Uterus (tissue), 4 donors: Measurements from ENCODE around the gene BTBD6. TPM values are rescaled to one million over a fixed set of nuclear protein-coding genes. Genes with fewer than 3 reads are reported as not detected.

Experiments
- DNase-seq, 2 donors: peaks; one replicate each; pipeline ENCODE4 v3.0.0-alpha.2; 2019 to 2020
- H3K27ac ChIP-seq, 2 donors: fragments of 200-600 bp; sonication (generic); 1 replicate in 1 of 2; 2 replicates in 1 of 2; pipeline ENCODE4 v1.5.1; 2016 to 2018
- H3K27me3 ChIP-seq, 2 donors: fragments of 200-600 bp; sonication (generic); one replicate each; pipeline ENCODE4 v1.5.1; 2018 to 2019; ENCODE audit warnings: control low read depth in 1 of 2
- H3K36me3 ChIP-seq, 2 donors: fragments of 200-600 bp; sonication (generic); one replicate each; pipeline ENCODE4 v1.5.1; 2019; ENCODE audit warnings: control low read depth in 1 of 2
- H3K4me1 ChIP-seq, 2 donors: fragments of 200-600 bp; sonication (generic); one replicate each; pipeline ENCODE4 v1.5.1; 2018 to 2019; ENCODE audit warnings: control low read depth in 1 of 2
- H3K4me3 ChIP-seq, 2 donors: fragments of 200-600 bp; sonication (generic); 1 replicate in 1 of 2; 2 replicates in 1 of 2; pipeline ENCODE4 v1.5.1; 2018 to 2019; ENCODE audit warnings: mild to moderate bottlenecking in 1 of 2
- H3K9me3 ChIP-seq, 2 donors: fragments of 200-600 bp; sonication (generic); one replicate each; pipeline ENCODE4 v1.5.1; 2019; ENCODE audit warnings: control low read depth in 1 of 2
- POLR2A ChIP-seq, 2 donors: fragments of 450-650 bp; IDR thresholded peaks; one replicate each; pipeline ENCODE4 v1.6.1; 2016; ENCODE audit warnings: antibody characterized with exemption in 2 of 2, mild to moderate bottlenecking in 1 of 2, moderate library complexity in 1 of 2
- intact Hi-C: fragments of 100-400 bp; cut with DNase I; formaldehyde crosslinking; loops from one replicate; pipeline ENCODE4 v1.15.1; 2023; ENCODE audit warnings: low total_unique reads
- total RNA-seq, 4 donors: library from RNA; depleted of rRNA in 3 of 4; stranded (reverse); fragments of >200 nt in 3 of 4; gene quantifications; one replicate each; pipeline versions ENCODE4 v1.1.0 to v1.2.4, GENCODE V29; 2014 to 2023
- TF ChIP-seq, protein P1 (sequence below), 4 experiments: fragments of 200-600 bp in 2 of 4; fragments of 450-650 bp in 2 of 4; sonication (generic) in 2 of 4; IDR thresholded peaks; one replicate each; pipeline ENCODE4 v1.5.1; 2016 to 2019; ENCODE audit warnings: antibody characterized with exemption in 4 of 4, mild to moderate bottlenecking in 2 of 4, moderate library complexity in 1 of 4
- donor health status: DM: yes; HTN: yes; CAD: no.

The BTBD6 gene
- total RNA-seq, 4 donors from 2014 or later = 12.8 to 41.9 (median 27.9) TPM

DNA sequence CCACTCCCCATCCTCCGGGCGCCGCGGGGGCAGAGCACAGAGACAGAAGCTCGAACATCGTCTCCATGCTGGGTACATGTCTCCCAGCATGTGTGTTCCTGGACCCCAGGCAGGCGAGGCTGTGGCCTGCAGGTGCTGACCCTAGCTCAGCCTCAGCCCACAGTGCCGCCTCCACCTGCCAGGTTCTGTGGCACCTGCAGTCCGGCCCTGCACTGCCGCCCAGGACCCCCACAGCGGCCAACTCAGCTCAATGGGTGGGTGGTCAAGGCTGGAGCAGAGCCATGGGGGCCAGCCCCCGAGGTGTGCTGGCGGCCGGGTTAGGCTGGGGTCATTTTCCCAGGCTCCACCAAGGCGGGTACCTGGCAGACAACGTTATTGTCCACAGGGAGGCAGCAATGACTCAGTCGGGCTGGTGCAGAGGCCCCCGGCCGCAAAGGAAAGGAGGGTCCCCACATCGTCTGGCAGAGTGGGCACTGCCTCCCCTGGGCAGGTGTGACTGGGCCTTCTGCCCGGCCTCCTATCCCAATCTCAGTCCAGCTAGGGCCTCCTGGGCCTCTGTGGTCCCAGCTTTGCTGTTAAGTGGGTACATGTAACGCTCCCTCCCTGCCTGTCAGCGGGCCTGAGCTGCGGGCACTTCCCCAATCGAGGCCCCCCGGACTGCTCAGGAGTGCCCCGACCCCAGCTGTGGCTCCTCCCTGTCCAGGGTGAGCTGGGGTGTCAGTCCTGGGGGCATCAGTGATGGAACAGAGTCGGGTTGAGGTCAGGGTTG is 47.0 kb upstream of the BTBD6 start:
- TF ChIP-seq, protein P1, sequence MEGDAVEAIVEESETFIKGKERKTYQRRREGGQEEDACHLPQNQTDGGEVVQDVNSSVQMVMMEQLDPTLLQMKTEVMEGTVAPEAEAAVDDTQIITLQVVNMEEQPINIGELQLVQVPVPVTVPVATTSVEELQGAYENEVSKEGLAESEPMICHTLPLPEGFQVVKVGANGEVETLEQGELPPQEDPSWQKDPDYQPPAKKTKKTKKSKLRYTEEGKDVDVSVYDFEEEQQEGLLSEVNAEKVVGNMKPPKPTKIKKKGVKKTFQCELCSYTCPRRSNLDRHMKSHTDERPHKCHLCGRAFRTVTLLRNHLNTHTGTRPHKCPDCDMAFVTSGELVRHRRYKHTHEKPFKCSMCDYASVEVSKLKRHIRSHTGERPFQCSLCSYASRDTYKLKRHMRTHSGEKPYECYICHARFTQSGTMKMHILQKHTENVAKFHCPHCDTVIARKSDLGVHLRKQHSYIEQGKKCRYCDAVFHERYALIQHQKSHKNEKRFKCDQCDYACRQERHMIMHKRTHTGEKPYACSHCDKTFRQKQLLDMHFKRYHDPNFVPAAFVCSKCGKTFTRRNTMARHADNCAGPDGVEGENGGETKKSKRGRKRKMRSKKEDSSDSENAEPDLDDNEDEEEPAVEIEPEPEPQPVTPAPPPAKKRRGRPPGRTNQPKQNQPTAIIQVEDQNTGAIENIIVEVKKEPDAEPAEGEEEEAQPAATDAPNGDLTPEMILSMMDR (IDR thresholded peaks at IDR 0.05) = no peak
- TF ChIP-seq POLR2A (IDR thresholded peaks at IDR 0.05) = no peak
- Histone ChIP-seq H3K27me3 (peaks cover 0 to 14% of the 10 kb centered on the region in 2 donors), H3K36me3 (no peaks in the 10 kb centered on the region), H3K9me3 (no peaks in the 10 kb centered on the region), H3K4me3 (no peak overlapping the region), H3K4me1 (peaks cover 0 to 8% of the 10 kb centered on the region in 2 donors), H3K27ac (peak overlapping the region in 1 of 2 donors; percentile 24)
- DNase-seq = no peak
- intact Hi-C loops = loop anchor here (5.0 kb wide), 1 partner anchor 151 kb away; no protein-coding TSS in a partner anchor

DNA sequence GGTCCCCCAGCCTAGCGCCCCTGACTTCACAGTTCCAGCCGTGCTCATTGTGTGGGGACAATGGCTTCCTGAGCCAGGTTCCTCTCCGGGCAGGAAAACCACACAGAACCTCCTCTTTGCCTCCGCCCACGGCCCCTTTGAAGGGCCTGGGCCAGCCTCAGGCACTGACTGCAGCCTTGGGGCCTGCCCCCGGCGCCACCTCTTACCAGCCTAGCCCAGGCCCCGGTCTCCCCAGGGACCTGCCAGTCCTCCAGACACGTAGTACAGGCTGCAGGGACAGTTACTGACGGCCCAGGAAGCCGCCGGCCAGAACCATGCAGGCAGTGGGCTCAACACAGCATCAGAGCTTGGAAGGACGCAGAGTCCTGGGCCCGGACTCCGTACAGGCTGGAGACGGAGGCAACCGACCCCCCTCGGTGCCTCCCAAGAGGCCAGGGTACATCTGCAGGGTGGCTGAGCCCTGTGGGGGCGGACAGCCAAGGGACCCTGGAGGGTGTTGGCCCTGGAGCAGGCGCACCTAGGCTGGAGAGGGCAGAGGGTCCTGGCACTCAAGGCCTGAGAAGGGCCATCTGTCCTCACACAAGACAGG is 46.3 kb upstream of the BTBD6 start:
- intact Hi-C loops = loop anchor here (5.0 kb wide), 1 partner anchor 150 kb away; no protein-coding TSS in a partner anchor
- Histone ChIP-seq H3K27me3 (peaks cover 0 to 12% of the 10 kb centered on the region in 2 donors), H3K27ac (peak overlapping the region in 1 of 2 donors; percentile 24), H3K4me1 (peaks cover 0 to 8% of the 10 kb centered on the region in 2 donors), H3K4me3 (no peak overlapping the region), H3K36me3 (no peaks in the 10 kb centered on the region), H3K9me3 (no peaks in the 10 kb centered on the region)
- TF ChIP-seq, protein P1 (IDR thresholded peaks at IDR 0.05) = no peak
- no peak for TF ChIP-seq POLR2A (IDR thresholded peaks at IDR 0.05)
- no peak for DNase-seq

DNA sequence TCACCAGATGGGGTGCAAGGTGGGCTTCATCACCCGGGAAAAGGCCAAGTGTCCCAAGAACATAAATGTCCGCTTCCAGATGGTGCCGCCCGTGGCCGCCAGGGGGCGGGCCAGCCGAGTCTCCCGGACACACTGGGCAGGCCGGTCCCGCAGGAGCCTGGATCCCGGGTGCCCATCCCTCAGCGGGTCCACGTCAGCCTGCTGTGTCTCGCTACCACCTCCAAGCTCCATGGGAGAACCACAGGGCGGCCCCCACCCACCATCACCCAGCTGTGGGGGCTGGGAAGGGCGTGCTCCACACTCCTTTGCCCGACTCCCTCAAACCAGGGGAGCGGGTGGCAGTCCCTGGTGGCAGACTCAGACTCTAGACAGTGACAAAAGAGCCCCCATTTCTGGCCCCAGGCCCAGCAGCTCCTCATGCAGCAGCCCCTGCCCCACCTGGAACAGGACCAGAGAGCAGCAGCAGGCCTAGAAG is 45.2 kb upstream of the BTBD6 start:
- Histone ChIP-seq H3K36me3 (no peaks in the 10 kb centered on the region), H3K27me3 (peaks cover 0 to 12% of the 10 kb centered on the region in 2 donors), H3K4me1 (peaks cover 0 to 8% of the 10 kb centered on the region in 2 donors), H3K27ac (no peak overlapping the region), H3K4me3 (no peak overlapping the region), H3K9me3 (no peaks in the 10 kb centered on the region)
- no peak for TF ChIP-seq POLR2A (IDR thresholded peaks at IDR 0.05)
- TF ChIP-seq, protein P1 (IDR thresholded peaks at IDR 0.05) = peak; percentile 90 to 91 (median 90)
- intact Hi-C loops = loop anchor here (5.0 kb wide), 1 partner anchor 149 kb away; no protein-coding TSS in a partner anchor
- DNase-seq = peak; percentile 69 to 75

DNA sequence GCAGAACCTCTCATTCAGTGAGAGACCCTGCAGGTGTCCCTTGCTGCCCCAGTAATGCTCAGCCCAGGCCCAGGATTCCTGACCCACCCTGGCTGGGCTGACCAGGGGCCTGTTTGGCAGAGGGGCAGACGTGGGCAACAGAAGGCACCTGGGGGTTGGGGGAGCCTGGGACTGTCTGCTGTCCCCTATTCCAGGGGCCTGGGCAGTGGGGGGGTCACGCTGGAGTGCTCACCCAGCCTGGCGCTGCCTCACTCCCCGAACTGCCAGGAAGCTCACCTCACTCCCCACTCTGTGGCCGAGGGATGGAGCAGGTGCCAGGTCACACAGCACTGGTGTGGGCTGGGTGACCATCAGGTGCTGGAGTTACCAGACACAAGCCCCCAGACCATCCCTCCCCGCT is 44.6 kb upstream of the BTBD6 start:
- H3K4me3 ChIP-seq = no peak overlapping the region
- H3K9me3 ChIP-seq = no peaks in the 10 kb centered on the region
- peaks cover 0 to 8% of the 10 kb centered on the region in 2 donors for H3K4me1 ChIP-seq
- no peak overlapping the region for H3K27ac ChIP-seq
- no peak for DNase-seq
- H3K27me3 ChIP-seq = peaks cover 0 to 12% of the 10 kb centered on the region in 2 donors
- intact Hi-C loops = loop anchor here (5.0 kb wide), 1 partner anchor 149 kb away; no protein-coding TSS in a partner anchor
- TF ChIP-seq, protein P1 (IDR thresholded peaks at IDR 0.05) = no peak
- TF ChIP-seq POLR2A (IDR thresholded peaks at IDR 0.05) = no peak
- no peaks in the 10 kb centered on the region for H3K36me3 ChIP-seq
